ENCODE results near the gene PTP4A2. TPM values are rescaled to one million over a fixed set of nuclear protein-coding genes. Genes with fewer than 3 reads are reported as not detected.
A peak's percentile ranks its signal among the peaks of the same experiment; 100 is the strongest.

PTP4A2 gene
- polyA plus RNA-seq, 3 donors, result 227 to 501 (median 294) TPM

- H3K27me3 ChIP-seq (ENCODE audit: control insufficient read depth in 2 of 2, insufficient read depth in 2 of 2, low read length in 2 of 2), result no peaks in the 10 kb centered on the region
- H3K9me3 Mint-ChIP-seq, result peaks cover 0 to 3% (median 0%) of the 10 kb centered on the region in 7 donors
Measured at GRCh38 chr1:31902510-31902860, 35.7 kb downstream of the PTP4A2 start.

GRCh38 chr1:31901838-31902509, 36.2 kb downstream of the PTP4A2 start:
- 100% methylated on average over 3 of the region's 6 CpGs for WGBS (ENCODE audit: insufficient coverage)
- peaks cover 27% of the 10 kb centered on the region for H4K20me1 ChIP-seq (ENCODE audit: insufficient read depth, low read length)

More at GRCh38 chr1:31902510-31902860, 35.7 kb downstream of the PTP4A2 start:
- Histone ChIP-seq H3K36me3 (replicated peaks in 1 of 2; ENCODE audit: control insufficient read depth in 1 of 2, insufficient read depth in 2 of 2, low read length in 2 of 2) (peaks cover 15 to 19% of the 10 kb centered on the region in 2 donors), H3K27ac (ENCODE audit: low read depth in 1 of 2, low read length in 2 of 2) (no peak overlapping the region), H3K9ac (ENCODE audit: insufficient read depth, low read length, poor library complexity, severe bottlenecking) (no peak overlapping the region), H2AFZ (ENCODE audit: insufficient read depth, low read depth, low read length, poor library complexity, severe bottlenecking) (no peak overlapping the region), H3K9me3 (replicated peaks in 1 of 2; ENCODE audit: control insufficient read depth in 1 of 2, insufficient read depth in 1 of 2, low read length in 2 of 2) (no peaks in the 10 kb centered on the region), H3K4me1 (ENCODE audit: control insufficient read depth in 1 of 2, insufficient read depth in 2 of 2, low read length in 2 of 2) (peaks cover 60 to 71% of the 10 kb centered on the region in 2 donors), H4K20me1 (ENCODE audit: insufficient read depth, low read length) (peaks cover 32% of the 10 kb centered on the region), H3K4me2 (replicated peaks; ENCODE audit: extremely low read depth, low read length, poor library complexity, severe bottlenecking) (no peak overlapping the region), H3K4me3 (replicated peaks in 1 of 3; ENCODE audit: low read depth in 2 of 3, low read length in 3 of 3) (no peak overlapping the region), H3K79me2 (ENCODE audit: insufficient read depth, low read length) (peaks cover 12% of the 10 kb centered on the region)
- WGBS (ENCODE audit: insufficient coverage), result 57% methylated on average over 2 of the region's 5 CpGs
- TF ChIP-seq CTCF (IDR thresholded peaks at IDR 0.05), result no peak
- no peak for DNase-seq
- Mint-ChIP-seq H3K36me3 (peaks cover 19% of the 10 kb centered on the region in 2 donors), H3K4me1 (peaks cover 54% of the 10 kb centered on the region), H3K27me3 (ENCODE audit: low read depth in 3 of 3) (peaks cover 1 to 2% (median 2%) of the 10 kb centered on the region in 3 donors), H3K27ac (peak overlapping the region; percentile 0 to 84 (median 43)), H3K4me3 (no peak overlapping the region)
- intact Hi-C loops (cut with micrococcal nuclease), result loop anchor here (5.0 to 10.0 kb wide), 3 partner anchors 60 to 88 kb away; partner anchors contain the start of gene SPOCD1 (in 1 of the 2)

More at GRCh38 chr1:31901838-31902509, 36.2 kb downstream of the PTP4A2 start:
- H2AFZ ChIP-seq (ENCODE audit: insufficient read depth, low read depth, low read length, poor library complexity, severe bottlenecking), result no peak overlapping the region
- Mint-ChIP-seq H3K27ac (peak overlapping the region; percentile 0 to 84 (median 43)), H3K27me3 (ENCODE audit: low read depth in 3 of 3) (peaks cover 1 to 2% (median 2%) of the 10 kb centered on the region in 3 donors), H3K36me3 (peaks cover 14% of the 10 kb centered on the region in 2 donors), H3K9me3 (peaks cover 0 to 3% (median 0%) of the 10 kb centered on the region in 7 donors), H3K4me3 (no peak overlapping the region), H3K4me1 (peaks cover 53% of the 10 kb centered on the region)
- no peak overlapping the region for H3K9ac ChIP-seq (ENCODE audit: insufficient read depth, low read length, poor library complexity, severe bottlenecking)
- H3K9me3 ChIP-seq (replicated peaks in 1 of 2; ENCODE audit: control insufficient read depth in 1 of 2, insufficient read depth in 1 of 2, low read length in 2 of 2), result no peaks in the 10 kb centered on the region
- H3K4me1 ChIP-seq (ENCODE audit: control insufficient read depth in 1 of 2, insufficient read depth in 2 of 2, low read length in 2 of 2), result peaks cover 60 to 66% of the 10 kb centered on the region in 2 donors
- DNase-seq, result peak in 2 of 3 donors; percentile 23 to 37
- H3K36me3 ChIP-seq (replicated peaks in 1 of 2; ENCODE audit: control insufficient read depth in 1 of 2, insufficient read depth in 2 of 2, low read length in 2 of 2), result peaks cover 10 to 14% of the 10 kb centered on the region in 2 donors
- H3K4me3 ChIP-seq (replicated peaks in 1 of 3; ENCODE audit: low read depth in 2 of 3, low read length in 3 of 3), result no peak overlapping the region
- peaks cover 7% of the 10 kb centered on the region for H3K79me2 ChIP-seq (ENCODE audit: insufficient read depth, low read length)
- no peak overlapping the region for H3K27ac ChIP-seq (ENCODE audit: low read depth in 1 of 2, low read length in 2 of 2)
- no peak for TF ChIP-seq CTCF (IDR thresholded peaks at IDR 0.05)
- no peaks in the 10 kb centered on the region for H3K27me3 ChIP-seq (ENCODE audit: control insufficient read depth in 2 of 2, insufficient read depth in 2 of 2, low read length in 2 of 2)
- no peak overlapping the region for H3K4me2 ChIP-seq (replicated peaks; ENCODE audit: extremely low read depth, low read length, poor library complexity, severe bottlenecking)
- intact Hi-C loops (cut with micrococcal nuclease), result loop anchor here (5.0 to 10.0 kb wide), 3 partner anchors 60 to 87 kb away; partner anchors contain the start of gene SPOCD1 (in 1 of the 2)

All from CD14-positive monocyte (primary cell).